Measurements from ENCODE around the gene GNPDA1. TPM values are rescaled to one million over a fixed set of nuclear protein-coding genes. Genes with fewer than 3 reads are reported as not detected.

GNPDA1 gene
- total RNA-seq, 1 donor: 56.5 TPM

- no peaks in the 10 kb centered on the region for H3K27me3 ChIP-seq (ENCODE audit: insufficient read depth, low read length)
- H2AFZ ChIP-seq (ENCODE audit: low read length): no peak overlapping the region
- peaks cover 16% of the 10 kb centered on the region for H3K79me2 ChIP-seq (ENCODE audit: insufficient read depth, low read length)
- peaks cover 2% of the 10 kb centered on the region for H3K36me3 ChIP-seq (ENCODE audit: insufficient read depth, low read length)
- H4K20me1 ChIP-seq (ENCODE audit: insufficient read depth, low read length): peaks cover 3% of the 10 kb centered on the region
- DNase-seq (ENCODE audit: insufficient read length, low spot score, missing footprints): peak; percentile 84
- no peak for TF ChIP-seq CTCF (IDR thresholded peaks at IDR 0.05; ENCODE audit: extremely low read depth, low read depth, low read length)
- H3K9me3 ChIP-seq (ENCODE audit: low read depth, low read length): no peaks in the 10 kb centered on the region
- peaks cover 32% of the 10 kb centered on the region for H3K4me1 ChIP-seq (ENCODE audit: insufficient read depth, low read length)
- H3K4me3 ChIP-seq (ENCODE audit: insufficient read depth, low read length): no peak overlapping the region
- H3K4me2 ChIP-seq (ENCODE audit: insufficient read depth, low read length): peak overlapping the region; percentile 17
- H3K27ac ChIP-seq (ENCODE audit: low read depth, low read length): no peak overlapping the region
These were observed 3.1 kb upstream of the GNPDA1 start for GRCh38 chr5:142015781-142016533.

GRCh38 chr5:142014911-142015584, 2.2 kb upstream of the GNPDA1 start:
- no peak for DNase-seq (ENCODE audit: insufficient read length, low spot score, missing footprints)
- peaks cover 32% of the 10 kb centered on the region for H3K4me1 ChIP-seq (ENCODE audit: insufficient read depth, low read length)
- peaks cover 16% of the 10 kb centered on the region for H3K79me2 ChIP-seq (ENCODE audit: insufficient read depth, low read length)
- peak; percentile 61 for TF ChIP-seq CTCF (IDR thresholded peaks at IDR 0.05; ENCODE audit: extremely low read depth, low read depth, low read length)
- no peak overlapping the region for H3K4me2 ChIP-seq (ENCODE audit: insufficient read depth, low read length)
- no peak overlapping the region for H2AFZ ChIP-seq (ENCODE audit: low read length)
- peaks cover 3% of the 10 kb centered on the region for H4K20me1 ChIP-seq (ENCODE audit: insufficient read depth, low read length)
- peaks cover 4% of the 10 kb centered on the region for H3K36me3 ChIP-seq (ENCODE audit: insufficient read depth, low read length)
- no peak overlapping the region for H3K4me3 ChIP-seq (ENCODE audit: insufficient read depth, low read length)
- H3K27ac ChIP-seq (ENCODE audit: low read depth, low read length): no peak overlapping the region
- H3K9me3 ChIP-seq (ENCODE audit: low read depth, low read length): no peaks in the 10 kb centered on the region
- H3K27me3 ChIP-seq (ENCODE audit: insufficient read depth, low read length): no peaks in the 10 kb centered on the region

- H3K27ac ChIP-seq (ENCODE audit: low read depth, low read length): peak overlapping the region; percentile 86
- peak; percentile 92 for DNase-seq (ENCODE audit: insufficient read length, low spot score, missing footprints)
- peaks cover 3% of the 10 kb centered on the region for H4K20me1 ChIP-seq (ENCODE audit: insufficient read depth, low read length)
- H2AFZ ChIP-seq (ENCODE audit: low read length): peak overlapping the region; percentile 40
- no peaks in the 10 kb centered on the region for H3K27me3 ChIP-seq (ENCODE audit: insufficient read depth, low read length)
- no peak overlapping the region for H3K4me3 ChIP-seq (ENCODE audit: insufficient read depth, low read length)
- H3K9me3 ChIP-seq (ENCODE audit: low read depth, low read length): no peaks in the 10 kb centered on the region
- peak overlapping the region; percentile 87 for H3K4me2 ChIP-seq (ENCODE audit: insufficient read depth, low read length)
- TF ChIP-seq CTCF (IDR thresholded peaks at IDR 0.05; ENCODE audit: extremely low read depth, low read depth, low read length): no peak
- peaks cover 10% of the 10 kb centered on the region for H3K36me3 ChIP-seq (ENCODE audit: insufficient read depth, low read length)
- peaks cover 16% of the 10 kb centered on the region for H3K79me2 ChIP-seq (ENCODE audit: insufficient read depth, low read length)
- H3K4me1 ChIP-seq (ENCODE audit: insufficient read depth, low read length): peaks cover 32% of the 10 kb centered on the region
These were observed 1.1 kb upstream of the GNPDA1 start for GRCh38 chr5:142013734-142014521.

Measured in osteoblast (primary cell).